Ovary (tissue), 3 donors: Measurements from ENCODE around the gene CNNM2.

Experiments
- EP300 ChIP-seq: sonication (generic); formaldehyde crosslinking; IDR thresholded peaks from one replicate; pipeline ENCODE4 v1.6.1; 2017; ENCODE audit warnings: antibody characterized with exemption
- POLR2A ChIP-seq: fragments of 450-650 bp; IDR thresholded peaks from one replicate; pipeline ENCODE4 v1.6.1; 2017; ENCODE audit warnings: antibody characterized with exemption, mild to moderate bottlenecking, moderate library complexity
- TF ChIP-seq, protein P1 (sequence below), 3 donors: fragments of 450-650 bp in 2 of 3; fragments of 200-600 bp in 1 of 3; IDR thresholded peaks; one replicate each; pipeline versions ENCODE4 v1.5.1 to v1.8.0; 2016 to 2022; ENCODE audit warnings: antibody characterized with exemption in 3 of 3, mild to moderate bottlenecking in 1 of 3
- donor health status: DM: no; HTN: no; CAD: no.

DNA sequence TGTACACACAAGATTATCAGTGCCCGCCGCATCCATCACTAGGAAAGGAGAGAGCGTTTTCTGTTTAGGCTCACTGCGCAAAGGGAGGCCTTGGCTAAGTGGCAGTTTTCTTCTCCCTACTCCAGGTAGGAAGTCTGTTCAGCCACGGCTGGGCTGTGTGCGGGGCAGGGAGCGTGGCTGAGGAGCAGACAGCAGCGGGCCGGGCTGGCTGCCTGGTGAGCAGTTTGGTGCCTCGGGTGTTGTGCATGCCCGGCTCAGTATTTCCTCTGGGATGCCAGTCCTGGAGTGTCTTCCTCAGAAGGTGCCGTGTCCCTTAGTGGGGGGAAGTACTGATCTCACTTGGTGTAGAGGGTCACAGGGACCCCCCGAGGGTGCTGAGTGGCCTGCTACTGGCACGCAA is 160.6 kb downstream of the CNNM2 start:
- TF ChIP-seq, protein P1, sequence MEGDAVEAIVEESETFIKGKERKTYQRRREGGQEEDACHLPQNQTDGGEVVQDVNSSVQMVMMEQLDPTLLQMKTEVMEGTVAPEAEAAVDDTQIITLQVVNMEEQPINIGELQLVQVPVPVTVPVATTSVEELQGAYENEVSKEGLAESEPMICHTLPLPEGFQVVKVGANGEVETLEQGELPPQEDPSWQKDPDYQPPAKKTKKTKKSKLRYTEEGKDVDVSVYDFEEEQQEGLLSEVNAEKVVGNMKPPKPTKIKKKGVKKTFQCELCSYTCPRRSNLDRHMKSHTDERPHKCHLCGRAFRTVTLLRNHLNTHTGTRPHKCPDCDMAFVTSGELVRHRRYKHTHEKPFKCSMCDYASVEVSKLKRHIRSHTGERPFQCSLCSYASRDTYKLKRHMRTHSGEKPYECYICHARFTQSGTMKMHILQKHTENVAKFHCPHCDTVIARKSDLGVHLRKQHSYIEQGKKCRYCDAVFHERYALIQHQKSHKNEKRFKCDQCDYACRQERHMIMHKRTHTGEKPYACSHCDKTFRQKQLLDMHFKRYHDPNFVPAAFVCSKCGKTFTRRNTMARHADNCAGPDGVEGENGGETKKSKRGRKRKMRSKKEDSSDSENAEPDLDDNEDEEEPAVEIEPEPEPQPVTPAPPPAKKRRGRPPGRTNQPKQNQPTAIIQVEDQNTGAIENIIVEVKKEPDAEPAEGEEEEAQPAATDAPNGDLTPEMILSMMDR (IDR thresholded peaks at IDR 0.05), result no peak
- TF ChIP-seq POLR2A (no peak), EP300 (no peak)
